Measurements from ENCODE around the gene ITGA11. TPM values are rescaled to one million over a fixed set of nuclear protein-coding genes. Genes with fewer than 3 reads are reported as not detected.

The ITGA11 gene
- total RNA-seq, 1 donor: 567 TPM

GRCh38 chr15:68382286-68383007 is 49.5 kb downstream of the ITGA11 start:
- TF ChIP-seq, protein P1, sequence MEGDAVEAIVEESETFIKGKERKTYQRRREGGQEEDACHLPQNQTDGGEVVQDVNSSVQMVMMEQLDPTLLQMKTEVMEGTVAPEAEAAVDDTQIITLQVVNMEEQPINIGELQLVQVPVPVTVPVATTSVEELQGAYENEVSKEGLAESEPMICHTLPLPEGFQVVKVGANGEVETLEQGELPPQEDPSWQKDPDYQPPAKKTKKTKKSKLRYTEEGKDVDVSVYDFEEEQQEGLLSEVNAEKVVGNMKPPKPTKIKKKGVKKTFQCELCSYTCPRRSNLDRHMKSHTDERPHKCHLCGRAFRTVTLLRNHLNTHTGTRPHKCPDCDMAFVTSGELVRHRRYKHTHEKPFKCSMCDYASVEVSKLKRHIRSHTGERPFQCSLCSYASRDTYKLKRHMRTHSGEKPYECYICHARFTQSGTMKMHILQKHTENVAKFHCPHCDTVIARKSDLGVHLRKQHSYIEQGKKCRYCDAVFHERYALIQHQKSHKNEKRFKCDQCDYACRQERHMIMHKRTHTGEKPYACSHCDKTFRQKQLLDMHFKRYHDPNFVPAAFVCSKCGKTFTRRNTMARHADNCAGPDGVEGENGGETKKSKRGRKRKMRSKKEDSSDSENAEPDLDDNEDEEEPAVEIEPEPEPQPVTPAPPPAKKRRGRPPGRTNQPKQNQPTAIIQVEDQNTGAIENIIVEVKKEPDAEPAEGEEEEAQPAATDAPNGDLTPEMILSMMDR (IDR thresholded peaks at IDR 0.05; ENCODE audit: extremely low read depth, low read depth, low read length): no peak
- H3K79me2 ChIP-seq (ENCODE audit: insufficient read depth, low read length): peaks cover 56% of the 10 kb centered on the region
- DNase-seq (ENCODE audit: insufficient read length, low spot score, missing footprints): no peak

DNA sequence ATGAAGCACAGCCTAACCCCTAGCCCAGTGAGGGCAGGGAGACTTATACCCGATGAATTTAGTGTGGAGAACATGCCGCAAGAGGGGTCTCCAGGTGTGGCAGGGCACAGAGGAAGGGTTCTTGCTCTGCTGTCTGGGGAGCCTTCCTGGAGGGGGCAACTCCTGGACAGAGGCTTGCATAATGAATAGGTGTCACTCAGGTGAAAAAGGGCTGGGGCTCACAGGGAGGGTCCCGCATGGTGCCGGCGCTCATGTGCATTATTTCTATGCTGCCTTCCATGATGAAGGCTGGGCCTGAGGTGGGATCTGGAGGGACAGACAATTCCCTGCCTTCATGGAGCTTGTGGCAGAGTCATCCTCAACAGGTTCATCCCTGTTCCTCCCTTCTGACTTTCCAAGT is 51.5 kb downstream of the ITGA11 start:
- no peak overlapping the region for H2AFZ ChIP-seq (ENCODE audit: low read length)
- no peaks in the 10 kb centered on the region for H3K9me3 ChIP-seq (ENCODE audit: low read depth, low read length)
- H3K27me3 ChIP-seq (ENCODE audit: insufficient read depth, low read length): no peaks in the 10 kb centered on the region
- no peak overlapping the region for H3K4me3 ChIP-seq (ENCODE audit: insufficient read depth, low read length)
- TF ChIP-seq, protein P1 (IDR thresholded peaks at IDR 0.05; ENCODE audit: extremely low read depth, low read depth, low read length): no peak
- H4K20me1 ChIP-seq (ENCODE audit: insufficient read depth, low read length): peaks cover 69% of the 10 kb centered on the region
- peaks cover 52% of the 10 kb centered on the region for H3K79me2 ChIP-seq (ENCODE audit: insufficient read depth, low read length)
- H3K36me3 ChIP-seq (ENCODE audit: insufficient read depth, low read length): peaks cover 78% of the 10 kb centered on the region
- peaks cover 41% of the 10 kb centered on the region for H3K4me1 ChIP-seq (ENCODE audit: insufficient read depth, low read length)
- H3K4me2 ChIP-seq (ENCODE audit: insufficient read depth, low read length): no peak overlapping the region
- DNase-seq (ENCODE audit: insufficient read length, low spot score, missing footprints): no peak
- H3K27ac ChIP-seq (ENCODE audit: low read depth, low read length): no peak overlapping the region

More at GRCh38 chr15:68382286-68383007, 49.5 kb downstream of the ITGA11 start:
- H3K9me3 ChIP-seq (ENCODE audit: low read depth, low read length): no peaks in the 10 kb centered on the region
- H3K4me1 ChIP-seq (ENCODE audit: insufficient read depth, low read length): peaks cover 42% of the 10 kb centered on the region
- no peak overlapping the region for H3K4me3 ChIP-seq (ENCODE audit: insufficient read depth, low read length)
- peaks cover 85% of the 10 kb centered on the region for H3K36me3 ChIP-seq (ENCODE audit: insufficient read depth, low read length)
- H3K27me3 ChIP-seq (ENCODE audit: insufficient read depth, low read length): no peaks in the 10 kb centered on the region
- H4K20me1 ChIP-seq (ENCODE audit: insufficient read depth, low read length): peaks cover 66% of the 10 kb centered on the region
- H3K27ac ChIP-seq (ENCODE audit: low read depth, low read length): peak overlapping the region; percentile 24
- H2AFZ ChIP-seq (ENCODE audit: low read length): no peak overlapping the region
- no peak overlapping the region for H3K4me2 ChIP-seq (ENCODE audit: insufficient read depth, low read length)

DNA sequence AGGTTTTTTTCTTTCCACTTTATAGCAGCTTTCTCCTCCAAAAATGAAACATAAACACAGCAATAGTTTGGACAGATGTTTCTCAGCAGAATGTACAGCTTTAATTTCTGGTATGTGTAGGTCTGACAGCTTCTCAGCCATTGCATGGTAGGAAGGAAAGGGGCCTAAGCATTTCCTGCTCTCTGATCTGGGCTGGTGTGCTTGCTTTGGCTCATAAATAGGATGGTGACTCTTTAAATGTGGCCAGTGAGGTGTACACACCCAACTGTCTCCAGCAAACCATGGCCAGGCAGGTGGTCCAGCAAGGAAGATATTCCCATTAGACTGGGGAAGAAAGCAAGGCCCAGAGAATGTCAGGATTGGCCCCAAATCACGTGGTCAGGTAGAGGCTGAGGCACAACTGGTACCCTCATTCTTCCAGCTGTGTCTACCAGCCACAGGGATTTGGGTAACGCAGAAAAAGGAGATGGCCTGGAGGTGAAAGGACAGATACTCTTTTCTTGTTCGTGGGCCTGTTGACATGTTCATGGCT is 52.1 kb downstream of the ITGA11 start:
- Histone ChIP-seq H3K9me3 (ENCODE audit: low read depth, low read length) (no peaks in the 10 kb centered on the region), H3K36me3 (ENCODE audit: insufficient read depth, low read length) (peaks cover 76% of the 10 kb centered on the region), H3K4me2 (ENCODE audit: insufficient read depth, low read length) (no peak overlapping the region), H2AFZ (ENCODE audit: low read length) (no peak overlapping the region), H3K79me2 (ENCODE audit: insufficient read depth, low read length) (peaks cover 52% of the 10 kb centered on the region), H4K20me1 (ENCODE audit: insufficient read depth, low read length) (peaks cover 73% of the 10 kb centered on the region), H3K27ac (ENCODE audit: low read depth, low read length) (no peak overlapping the region), H3K27me3 (ENCODE audit: insufficient read depth, low read length) (no peaks in the 10 kb centered on the region), H3K4me1 (ENCODE audit: insufficient read depth, low read length) (peaks cover 34% of the 10 kb centered on the region), H3K4me3 (ENCODE audit: insufficient read depth, low read length) (no peak overlapping the region)
- no peak for DNase-seq (ENCODE audit: insufficient read length, low spot score, missing footprints)
- TF ChIP-seq, protein P1 (IDR thresholded peaks at IDR 0.05; ENCODE audit: extremely low read depth, low read depth, low read length): no peak

DNA sequence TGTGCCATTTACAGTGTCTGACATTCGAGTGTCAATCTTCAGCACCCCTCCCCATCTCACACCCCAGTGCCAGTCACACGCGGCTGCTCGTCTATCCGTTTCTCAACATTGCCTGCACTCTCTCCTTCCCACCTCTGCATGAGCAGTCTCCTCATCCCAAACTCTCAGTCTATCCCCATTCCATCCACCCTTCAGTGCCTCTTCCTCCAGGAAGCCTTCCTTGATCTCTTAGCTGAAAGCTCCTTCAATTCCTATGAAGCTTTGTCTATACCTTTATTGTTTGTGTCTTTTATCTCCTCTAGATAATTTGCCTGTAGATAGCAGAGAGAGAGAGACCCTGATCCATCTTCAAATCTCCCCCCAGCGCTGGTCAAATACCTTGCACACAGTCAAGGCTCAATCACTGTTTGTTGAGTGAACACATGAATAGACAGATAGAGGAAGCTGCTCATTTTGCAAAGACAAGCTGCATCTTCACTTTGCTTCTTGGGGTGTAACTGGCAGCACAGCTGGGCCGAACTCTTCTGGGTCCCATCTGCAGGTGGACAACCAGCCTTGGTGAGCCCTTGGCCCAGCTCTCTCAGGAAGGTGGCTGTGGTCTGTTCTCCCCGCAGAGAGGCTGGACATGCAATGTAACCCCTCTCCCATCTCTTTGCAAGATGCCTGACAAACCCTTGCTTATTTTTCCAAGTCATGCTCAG is 52.8 kb downstream of the ITGA11 start:
- peaks cover 76% of the 10 kb centered on the region for H4K20me1 ChIP-seq (ENCODE audit: insufficient read depth, low read length)
- H3K27ac ChIP-seq (ENCODE audit: low read depth, low read length): no peak overlapping the region
- peaks cover 80% of the 10 kb centered on the region for H3K36me3 ChIP-seq (ENCODE audit: insufficient read depth, low read length)
- no peaks in the 10 kb centered on the region for H3K9me3 ChIP-seq (ENCODE audit: low read depth, low read length)
- H3K4me3 ChIP-seq (ENCODE audit: insufficient read depth, low read length): no peak overlapping the region
- H3K4me1 ChIP-seq (ENCODE audit: insufficient read depth, low read length): peaks cover 28% of the 10 kb centered on the region
- peaks cover 58% of the 10 kb centered on the region for H3K79me2 ChIP-seq (ENCODE audit: insufficient read depth, low read length)
- DNase-seq (ENCODE audit: insufficient read length, low spot score, missing footprints): no peak
- H3K4me2 ChIP-seq (ENCODE audit: insufficient read depth, low read length): no peak overlapping the region
- TF ChIP-seq, protein P1 (IDR thresholded peaks at IDR 0.05; ENCODE audit: extremely low read depth, low read depth, low read length): no peak
- H2AFZ ChIP-seq (ENCODE audit: low read length): no peak overlapping the region
- no peaks in the 10 kb centered on the region for H3K27me3 ChIP-seq (ENCODE audit: insufficient read depth, low read length)

All from osteoblast (primary cell).